HTR-8/SVneo (cell line): ENCODE measurements around the gene CDYL.
A peak's percentile ranks its signal among the peaks of the same experiment; 100 is the strongest.

Experiments used
- DNase-seq: peaks from one replicate; pipeline ENCODE4 v3.0.0; 2011; ENCODE audit warnings: low spot score, mixed read lengths; ENCODE audit not compliant: insufficient read length
- FAIRE-seq: peaks from 2 replicates; lab custom pipeline; 2011; peaks lifted over from hg19 to GRCh38; lab: Jason Lieb, UNC

Gene CDYL

GRCh38 chr6:4901386-4902061, 125.3 kb downstream of the CDYL start:
- DNase-seq = no peak

GRCh38 chr6:4902363-4902762, 126.2 kb downstream of the CDYL start:
- FAIRE-seq (no peak), DNase-seq (no peak)

More at GRCh38 chr6:4901386-4902061, 125.3 kb downstream of the CDYL start:
- no peak for FAIRE-seq

- no peak for FAIRE-seq
- DNase-seq = no peak
Observed at GRCh38 chr6:4903121-4903520, 126.9 kb downstream of the CDYL start.

- FAIRE-seq (no peak), DNase-seq (no peak)
Observed at GRCh38 chr6:4903751-4904370, 127.7 kb downstream of the CDYL start.

- no peak for FAIRE-seq
- no peak for DNase-seq
Observed at GRCh38 chr6:4904461-4905025, 128.3 kb downstream of the CDYL start.

- DNase-seq (no peak), FAIRE-seq (no peak)
Observed at GRCh38 chr6:4905826-4906225, 129.6 kb downstream of the CDYL start.

GRCh38 chr6:4906293-4907276, 130.4 kb downstream of the CDYL start:
- DNase-seq (no peak), FAIRE-seq (no peak)

GRCh38 chr6:4907602-4908001, 131.4 kb downstream of the CDYL start:
- DNase-seq (no peak), FAIRE-seq (no peak)

- no peak for DNase-seq
Observed at GRCh38 chr6:4908062-4908461, 131.9 kb downstream of the CDYL start.

GRCh38 chr6:4909063-4909706, 133.0 kb downstream of the CDYL start:
- DNase-seq = no peak
- no peak for FAIRE-seq

More at GRCh38 chr6:4908062-4908461, 131.9 kb downstream of the CDYL start:
- FAIRE-seq = no peak

GRCh38 chr6:4910037-4910760, 134.0 kb downstream of the CDYL start:
- no peak for FAIRE-seq
- no peak for DNase-seq

- no peak for FAIRE-seq
- DNase-seq = no peak
Observed at GRCh38 chr6:4912559-4912958, 136.4 kb downstream of the CDYL start.

- no peak for FAIRE-seq
- DNase-seq = no peak
Observed at GRCh38 chr6:4913705-4914419, 137.7 kb downstream of the CDYL start.

- DNase-seq (peak; percentile 20), FAIRE-seq (no peak)
Observed at GRCh38 chr6:4914420-4915159, 138.4 kb downstream of the CDYL start.

GRCh38 chr6:4916954-4917561, 140.9 kb downstream of the CDYL start:
- FAIRE-seq = no peak
- no peak for DNase-seq

- no peak for DNase-seq
- FAIRE-seq = no peak
Observed at GRCh38 chr6:4920914-4921410, 144.8 kb downstream of the CDYL start.

GRCh38 chr6:4922488-4923037, 146.4 kb downstream of the CDYL start:
- no peak for DNase-seq
- FAIRE-seq = no peak
